Fibroblast of pulmonary artery (primary cell): Measurements from ENCODE around the gene TMEM79.

ENCODE experiments used
- DNase-seq: peaks from one replicate; pipeline ENCODE4 v3.0.0-alpha.2; 2010; ENCODE audit warnings: low read depth
- H3K4me3 ChIP-seq: replicated peaks from 2 replicates; pipeline ENCODE4 v1.5.1; 2011; ENCODE audit warnings: low read depth, mild to moderate bottlenecking, control low read depth, low read length, moderate library complexity
- CTCF ChIP-seq: IDR thresholded peaks from 2 replicates; pipeline ENCODE4 v1.5.1; 2011; ENCODE audit warnings: mild to moderate bottlenecking, control low read depth, low read length, inconsistent platforms; ENCODE audit errors: missing control alignments

TMEM79 gene

GRCh38 chr1:156249593-156249992 is 34.5 kb upstream of the TMEM79 start:
- no peak for TF ChIP-seq CTCF

GRCh38 chr1:156251527-156251926 is 32.6 kb upstream of the TMEM79 start:
- no peak for TF ChIP-seq CTCF
- peak; percentile 35 for DNase-seq
- no peak overlapping the region for H3K4me3 ChIP-seq

More at GRCh38 chr1:156249593-156249992, 34.5 kb upstream of the TMEM79 start:
- no peak overlapping the region for H3K4me3 ChIP-seq
- no peak for DNase-seq

- no peak for DNase-seq
- H3K4me3 ChIP-seq: no peak overlapping the region
- TF ChIP-seq CTCF: no peak
Measured at GRCh38 chr1:156253634-156254033, 30.5 kb upstream of the TMEM79 start.

- DNase-seq: no peak
- no peak for TF ChIP-seq CTCF
- no peak overlapping the region for H3K4me3 ChIP-seq
Measured at GRCh38 chr1:156257711-156258110, 26.4 kb upstream of the TMEM79 start.

- no peak for DNase-seq
- no peak overlapping the region for H3K4me3 ChIP-seq
- TF ChIP-seq CTCF: no peak
Measured at GRCh38 chr1:156258859-156259258, 25.3 kb upstream of the TMEM79 start.

- no peak for DNase-seq
- peak; percentile 20 for TF ChIP-seq CTCF
- H3K4me3 ChIP-seq: no peak overlapping the region
Measured at GRCh38 chr1:156259805-156260204, 24.3 kb upstream of the TMEM79 start.

GRCh38 chr1:156260896-156261295 is 23.2 kb upstream of the TMEM79 start:
- H3K4me3 ChIP-seq: no peak overlapping the region
- DNase-seq: no peak
- no peak for TF ChIP-seq CTCF
